HG03280 (cell line): ENCODE results near the gene MACF1.

Experiments used
- ATAC-seq: cut with Tn5 transposase; IDR thresholded peaks from one replicate; pipeline ENCODE4 v1.9.1; 2021; ENCODE audit warnings: mild to moderate bottlenecking, moderate library complexity; ENCODE audit not compliant: unreplicated experiment

MACF1 gene

GRCh38 chr1:39295901-39296300 is 91.4 kb downstream of the MACF1 start:
- no peak for ATAC-seq

- ATAC-seq, result no peak
These were observed 93.1 kb downstream of the MACF1 start for GRCh38 chr1:39297551-39297950.

GRCh38 chr1:39301606-39302005 is 97.1 kb downstream of the MACF1 start:
- no peak for ATAC-seq

GRCh38 chr1:39305555-39305954 is 101.1 kb downstream of the MACF1 start:
- ATAC-seq, result no peak

- no peak for ATAC-seq
These were observed 105.5 kb downstream of the MACF1 start for GRCh38 chr1:39310015-39310414.

- ATAC-seq, result no peak
These were observed 106.2 kb downstream of the MACF1 start for GRCh38 chr1:39310691-39311090.

- ATAC-seq, result no peak
These were observed 112.6 kb downstream of the MACF1 start for GRCh38 chr1:39317111-39317510.

GRCh38 chr1:39317910-39318633 is 113.6 kb downstream of the MACF1 start:
- ATAC-seq, result no peak

GRCh38 chr1:39321979-39322378 is 117.5 kb downstream of the MACF1 start:
- ATAC-seq, result no peak

GRCh38 chr1:39322431-39322830 is 117.9 kb downstream of the MACF1 start:
- ATAC-seq, result no peak

GRCh38 chr1:39324888-39325287 is 120.4 kb downstream of the MACF1 start:
- ATAC-seq, result no peak

GRCh38 chr1:39326836-39327235 is 122.3 kb downstream of the MACF1 start:
- ATAC-seq, result no peak

GRCh38 chr1:39328095-39328494 is 123.6 kb downstream of the MACF1 start:
- ATAC-seq, result no peak

- no peak for ATAC-seq
These were observed 124.2 kb downstream of the MACF1 start for GRCh38 chr1:39328586-39329121.

- no peak for ATAC-seq
These were observed 127.2 kb downstream of the MACF1 start for GRCh38 chr1:39331647-39332046.

GRCh38 chr1:39332291-39332690 is 127.8 kb downstream of the MACF1 start:
- no peak for ATAC-seq

GRCh38 chr1:39332828-39333227 is 128.3 kb downstream of the MACF1 start:
- ATAC-seq, result no peak

- no peak for ATAC-seq
These were observed 128.8 kb downstream of the MACF1 start for GRCh38 chr1:39333296-39333695.

- no peak for ATAC-seq
These were observed 130.7 kb downstream of the MACF1 start for GRCh38 chr1:39335216-39335615.

GRCh38 chr1:39337067-39337466 is 132.6 kb downstream of the MACF1 start:
- no peak for ATAC-seq

- no peak for ATAC-seq
These were observed 138.3 kb downstream of the MACF1 start for GRCh38 chr1:39342776-39343175.

- ATAC-seq, result no peak
These were observed 140.1 kb downstream of the MACF1 start for GRCh38 chr1:39344394-39345154.
